Pulmonary artery endothelial cell (primary cell): ENCODE measurements around the gene SCRT2. TPM values are rescaled to one million over a fixed set of nuclear protein-coding genes. Genes with fewer than 3 reads are reported as not detected.

Experiments
- DNase-seq: peaks from one replicate; pipeline ENCODE4 v3.0.0-alpha.2; 2011; ENCODE audit warnings: low read depth, low spot score
- total RNA-seq: library from RNA; depleted of rRNA; stranded (reverse); fragments of >200 nt; gene quantifications from 2 replicates; pipeline ENCODE4 v1.2.3, GENCODE V29; 2014

The SCRT2 gene
- total RNA-seq, 1 donor from 2014 or later, result not detected

- DNase-seq, result no peak
Observed at GRCh38 chr20:634148-634925, 41.3 kb downstream of the SCRT2 start.

- DNase-seq, result no peak
Observed at GRCh38 chr20:631101-631500, 44.5 kb downstream of the SCRT2 start.

- no peak for DNase-seq
Observed at GRCh38 chr20:626579-626978, 49.0 kb downstream of the SCRT2 start.

GRCh38 chr20:625360-625932 lies 50.2 kb downstream of the SCRT2 start:
- DNase-seq, result peak; percentile 15

- no peak for DNase-seq
Observed at GRCh38 chr20:623704-624103, 51.9 kb downstream of the SCRT2 start.

GRCh38 chr20:623021-623420 lies 52.6 kb downstream of the SCRT2 start:
- DNase-seq, result no peak

- no peak for DNase-seq
Observed at GRCh38 chr20:622161-622560, 53.4 kb downstream of the SCRT2 start.

GRCh38 chr20:621125-621756 lies 54.4 kb downstream of the SCRT2 start:
- no peak for DNase-seq

GRCh38 chr20:620246-620645 lies 55.4 kb downstream of the SCRT2 start:
- DNase-seq, result no peak

GRCh38 chr20:618980-619379 lies 56.6 kb downstream of the SCRT2 start:
- no peak for DNase-seq

GRCh38 chr20:617934-618690 lies 57.5 kb downstream of the SCRT2 start:
- no peak for DNase-seq

- no peak for DNase-seq
Observed at GRCh38 chr20:615514-615913, 60.1 kb downstream of the SCRT2 start.

GRCh38 chr20:611843-612185 lies 63.8 kb downstream of the SCRT2 start:
- DNase-seq, result no peak

Other genes starting within 250 kb of the SCRT2 start
- gene TBC1D20, start 213.3 kb downstream of the SCRT2 start, total RNA-seq, result 23.9 and 32.1 TPM in 2 replicates
- 135 and 157 TPM in 2 replicates for gene CSNK2A1, start 132.0 kb downstream of the SCRT2 start, total RNA-seq
- 0.07 and 0.18 TPM in 2 replicates for gene TCF15, start 65.5 kb downstream of the SCRT2 start, total RNA-seq
- gene SRXN1, start 22.6 kb downstream of the SCRT2 start, total RNA-seq, result 49.5 and 52.0 TPM in 2 replicates
- gene SLC52A3, start 92.7 kb upstream of the SCRT2 start, total RNA-seq, result not detected in 2 replicates
- 2.8 and 3.3 TPM in 2 replicates for gene FAM110A, start 157.9 kb upstream of the SCRT2 start, total RNA-seq
- not detected in 2 replicates for gene ANGPT4, start 240.5 kb upstream of the SCRT2 start, total RNA-seq